ENCODE results near the gene CETP. TPM values are rescaled to one million over a fixed set of nuclear protein-coding genes. Genes with fewer than 3 reads are reported as not detected.

The CETP gene
- total and polyA plus RNA-seq, 2 of the 8 experiments (the other 6 are each of a cell fraction or from before 2014, with no cell fraction given) = not detected

DNA sequence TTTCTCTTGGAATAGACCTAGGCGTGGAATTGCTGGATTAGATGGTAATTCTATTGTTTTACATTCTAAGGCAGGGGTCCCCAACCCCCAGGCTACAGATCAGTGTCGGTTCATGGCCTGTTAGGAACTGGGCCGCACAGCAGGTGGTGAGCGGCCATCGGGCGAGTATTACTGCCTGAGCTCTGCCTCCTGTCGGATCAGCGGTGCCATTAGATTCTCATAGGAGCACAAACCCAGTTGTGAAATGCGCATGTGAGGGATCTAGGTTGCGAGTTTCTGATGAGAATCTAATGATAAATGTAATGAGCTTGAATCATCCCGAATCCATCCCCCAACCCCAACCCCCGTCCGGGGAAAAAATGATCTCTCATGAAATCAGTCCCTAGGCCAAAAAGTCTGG is 50.6 kb downstream of the CETP start:
- no peak overlapping the region for H3K56ac ChIP-seq (replicated peaks; ENCODE audit: insufficient read length, low read depth, low read length)
- H3K9ac ChIP-seq (replicated peaks in 1 of 4; ENCODE audit: extremely low read depth in 1 of 4, low read depth in 3 of 4, low read length in 3 of 4) = no peak overlapping the region
- H3K4me1 ChIP-seq (replicated peaks in 1 of 4; ENCODE audit: control insufficient read depth in 3 of 4, insufficient read depth in 4 of 4, low read length in 3 of 4) = peaks cover 0 to 2% (median 0%) of the 10 kb centered on the region in 4 experiments; a peak in 1 of 7 replicates
- DNase-seq (ENCODE audit: low read depth in 1 of 2, low spot score in 2 of 2) (no peak), FAIRE-seq (no peak)
- no peaks in the 10 kb centered on the region for H3K9me3 ChIP-seq (ENCODE audit: insufficient read depth in 2 of 2, low read depth in 1 of 2, low read length in 1 of 2)
- no peaks in the 10 kb centered on the region for H3K79me1 ChIP-seq (ENCODE audit: low read depth, low read length)
- POLR2A ChIA-PET (ENCODE audit: partially characterized antibody) = no interaction called here
- CTCF ChIA-PET (ENCODE audit: partially characterized antibody) = interaction anchor here (1.1 to 5.3 kb wide), 6 partner anchors 8 to 48 kb away, joined by 3 to 38 read pairs (median 4); partner anchors contain the start of gene CETP
- TF ChIP-seq CBX8 (IDR thresholded peaks at IDR 0.05; ENCODE audit: borderline replicate concordance, low read depth, low read length) (no peak), RAD21 (IDR thresholded peaks at IDR 0.05 in 1 of 2, conservative IDR thresholded peaks at IDR 0.05 in 1 of 2; ENCODE audit: low read depth in 2 of 2, low read length in 2 of 2) (peak in 1 of 2 experiments; percentile 17; a peak in 1 of 4 replicates), HDAC2 (IDR thresholded peaks at IDR 0.05; ENCODE audit: borderline replicate concordance in 1 of 2, low read depth in 2 of 2, low read length in 2 of 2) (no peak), YY1 (IDR thresholded peaks at IDR 0.05; ENCODE audit: low read depth, low read length) (peak; percentile 72)
- TF ChIP-seq, protein P1, sequence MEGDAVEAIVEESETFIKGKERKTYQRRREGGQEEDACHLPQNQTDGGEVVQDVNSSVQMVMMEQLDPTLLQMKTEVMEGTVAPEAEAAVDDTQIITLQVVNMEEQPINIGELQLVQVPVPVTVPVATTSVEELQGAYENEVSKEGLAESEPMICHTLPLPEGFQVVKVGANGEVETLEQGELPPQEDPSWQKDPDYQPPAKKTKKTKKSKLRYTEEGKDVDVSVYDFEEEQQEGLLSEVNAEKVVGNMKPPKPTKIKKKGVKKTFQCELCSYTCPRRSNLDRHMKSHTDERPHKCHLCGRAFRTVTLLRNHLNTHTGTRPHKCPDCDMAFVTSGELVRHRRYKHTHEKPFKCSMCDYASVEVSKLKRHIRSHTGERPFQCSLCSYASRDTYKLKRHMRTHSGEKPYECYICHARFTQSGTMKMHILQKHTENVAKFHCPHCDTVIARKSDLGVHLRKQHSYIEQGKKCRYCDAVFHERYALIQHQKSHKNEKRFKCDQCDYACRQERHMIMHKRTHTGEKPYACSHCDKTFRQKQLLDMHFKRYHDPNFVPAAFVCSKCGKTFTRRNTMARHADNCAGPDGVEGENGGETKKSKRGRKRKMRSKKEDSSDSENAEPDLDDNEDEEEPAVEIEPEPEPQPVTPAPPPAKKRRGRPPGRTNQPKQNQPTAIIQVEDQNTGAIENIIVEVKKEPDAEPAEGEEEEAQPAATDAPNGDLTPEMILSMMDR (IDR thresholded peaks at IDR 0.05; ENCODE audit: control extremely low read depth in 1 of 3, insufficient read depth in 1 of 3, low read depth in 1 of 3, low read length in 3 of 3) = peak; percentile 33 to 43 (median 38)
- H3K4ac ChIP-seq (replicated peaks; ENCODE audit: insufficient read length, low read depth, low read length) = no peak overlapping the region
- no peak overlapping the region for H2BK12ac ChIP-seq (ENCODE audit: low read depth, low read length)
- no peak overlapping the region for H2AK5ac ChIP-seq (ENCODE audit: low read depth, low read length)
- no peak overlapping the region for H3K27ac ChIP-seq (ENCODE audit: low read depth, low read length)
- H3K4me3 ChIP-seq (ENCODE audit: extremely low read depth in 1 of 4, insufficient read depth in 2 of 4, low read depth in 3 of 4, low read length in 4 of 4) = no peak overlapping the region
- no peaks in the 10 kb centered on the region for H3K27me3 ChIP-seq (replicated peaks in 1 of 4; ENCODE audit: control insufficient read depth in 3 of 4, extremely low read depth in 1 of 4, insufficient read depth in 3 of 4, low read length in 3 of 4)
- H3K23ac ChIP-seq (ENCODE audit: insufficient read length) = no peak overlapping the region
- no peak overlapping the region for H2BK5ac ChIP-seq (ENCODE audit: low read depth, low read length)
- no peak overlapping the region for H3K4me2 ChIP-seq (ENCODE audit: insufficient read depth in 1 of 2, low read depth in 2 of 2, low read length in 2 of 2)
- 68% methylated on average over 13 of the region's 13 CpGs; no CpG with 5 or more reads in 1 of the 2 experiments for WGBS, 2 experiments (ENCODE audit: extremely low coverage in 1 of 2, insufficient coverage in 1 of 2, insufficient read length in 1 of 2, insufficient replicate concordance in 2 of 2, low coverage in 1 of 2, low lambda C conversion rate in 2 of 2, missing lambda C conversion rate in 1 of 2)
- no peak overlapping the region for H2BK20ac ChIP-seq (ENCODE audit: low read length)
- H3K18ac ChIP-seq (ENCODE audit: extremely low read depth, low read length) = no peak overlapping the region
- H3K14ac ChIP-seq (ENCODE audit: insufficient read length) = no peak overlapping the region
- no peak overlapping the region for H2AFZ ChIP-seq (ENCODE audit: low read length)
- no peaks in the 10 kb centered on the region for H3K23me2 ChIP-seq (ENCODE audit: low read depth, low read length)
- no peak overlapping the region for H2BK120ac ChIP-seq (replicated peaks; ENCODE audit: low read depth, low read length)
- H4K20me1 ChIP-seq (replicated peaks in 1 of 2; ENCODE audit: control insufficient read depth in 1 of 2, insufficient read depth in 2 of 2, low read length in 2 of 2) = no peaks in the 10 kb centered on the region
- H4K91ac ChIP-seq (replicated peaks; ENCODE audit: insufficient read length, low read length) = no peak overlapping the region
- H3K36me3 ChIP-seq (ENCODE audit: control insufficient read depth in 2 of 4, insufficient read depth in 4 of 4, low read length in 3 of 4) = no peaks in the 10 kb centered on the region
- H2BK15ac ChIP-seq (ENCODE audit: low read length) = no peak overlapping the region
- H3K79me2 ChIP-seq (ENCODE audit: control insufficient read depth in 1 of 2, insufficient read depth in 2 of 2, low read length in 2 of 2) = no peaks in the 10 kb centered on the region
- H4K8ac ChIP-seq (ENCODE audit: extremely low read depth, insufficient read depth, low read length) = no peak overlapping the region
- H4K5ac ChIP-seq (ENCODE audit: insufficient read length, low read depth, low read length) = no peak overlapping the region
